Astrocyte (in vitro differentiated cells and primary cell): ENCODE measurements around the gene SSMEM1.

Source experiments
- EZH2 ChIP-seq: IDR thresholded peaks from 2 replicates; pipeline ENCODE4 v1.6.1; 2012; ENCODE audit warnings: mild to moderate bottlenecking, low read length, inconsistent platforms; ENCODE audit not compliant: insufficient read depth
- TF ChIP-seq, protein P1 (sequence below): IDR thresholded peaks from 2 replicates; pipeline ENCODE4 v1.5.1; 2011; ENCODE audit warnings: low read depth, mild to moderate bottlenecking, inconsistent platforms, low read length, moderate library complexity; ENCODE audit not compliant: insufficient read depth

DNA sequence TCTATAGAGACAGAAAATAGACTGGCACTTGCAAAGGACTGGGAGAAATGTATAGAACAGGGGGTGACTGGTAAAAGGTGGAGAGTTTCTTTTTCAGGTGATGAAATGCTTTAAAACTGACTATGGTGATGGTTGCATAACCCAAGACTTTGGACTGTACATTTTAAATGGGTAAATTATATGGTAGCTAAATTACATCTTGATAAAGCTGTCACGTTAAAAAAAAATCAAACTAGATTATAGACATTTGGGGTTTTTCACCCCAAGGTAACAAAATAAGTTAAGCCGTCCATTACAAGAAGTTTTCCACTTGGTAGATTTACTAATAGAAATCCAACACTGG is 26.4 kb upstream of the SSMEM1 start:
- TF ChIP-seq EZH2: no peak
- TF ChIP-seq, protein P1, sequence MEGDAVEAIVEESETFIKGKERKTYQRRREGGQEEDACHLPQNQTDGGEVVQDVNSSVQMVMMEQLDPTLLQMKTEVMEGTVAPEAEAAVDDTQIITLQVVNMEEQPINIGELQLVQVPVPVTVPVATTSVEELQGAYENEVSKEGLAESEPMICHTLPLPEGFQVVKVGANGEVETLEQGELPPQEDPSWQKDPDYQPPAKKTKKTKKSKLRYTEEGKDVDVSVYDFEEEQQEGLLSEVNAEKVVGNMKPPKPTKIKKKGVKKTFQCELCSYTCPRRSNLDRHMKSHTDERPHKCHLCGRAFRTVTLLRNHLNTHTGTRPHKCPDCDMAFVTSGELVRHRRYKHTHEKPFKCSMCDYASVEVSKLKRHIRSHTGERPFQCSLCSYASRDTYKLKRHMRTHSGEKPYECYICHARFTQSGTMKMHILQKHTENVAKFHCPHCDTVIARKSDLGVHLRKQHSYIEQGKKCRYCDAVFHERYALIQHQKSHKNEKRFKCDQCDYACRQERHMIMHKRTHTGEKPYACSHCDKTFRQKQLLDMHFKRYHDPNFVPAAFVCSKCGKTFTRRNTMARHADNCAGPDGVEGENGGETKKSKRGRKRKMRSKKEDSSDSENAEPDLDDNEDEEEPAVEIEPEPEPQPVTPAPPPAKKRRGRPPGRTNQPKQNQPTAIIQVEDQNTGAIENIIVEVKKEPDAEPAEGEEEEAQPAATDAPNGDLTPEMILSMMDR: no peak
